Activated CD8-positive, alpha-beta memory T cell treated with anti-CD3 and anti-CD28 coated beads, Interleukin-2, amount 10 ng/mL, durations not matched to agents 7 days and 5 days (primary cell): ENCODE measurements around the gene GNG12. TPM values are rescaled to one million over a fixed set of nuclear protein-coding genes. Genes with fewer than 3 reads are reported as not detected.

Experiments
- ATAC-seq: fragments of 150-1000 bp; cut with Tn5 transposase; one replicate; pipeline ENCODE4 v1.10.0; 2021; ENCODE audit warnings: moderate library complexity
- CTCF ChIA-PET: fragments of 350-600 bp; sonication (Branson Sonifier 250); formaldehyde crosslinking; loops from one replicate; lab custom pipeline; 2021; ENCODE audit warnings: antibody characterized with exemption; lab: Charles Lee
- DNase-seq: peaks from one replicate; pipeline ENCODE4 v3.0.0-alpha.2; 2020
- H3K27ac Mint-ChIP-seq: one replicate; pipeline ENCODE4 v1.8.0; 2021; ENCODE audit warnings: mild to moderate bottlenecking, mixed read lengths
- H3K27me3 Mint-ChIP-seq: one replicate; pipeline ENCODE4 v1.8.0; 2021; ENCODE audit warnings: mixed read lengths
- H3K36me3 Mint-ChIP-seq: one replicate; pipeline ENCODE4 v1.8.0; 2021; ENCODE audit warnings: mild to moderate bottlenecking, mixed read lengths
- H3K4me1 Mint-ChIP-seq: one replicate; pipeline ENCODE4 v1.8.0; 2021; ENCODE audit warnings: mixed read lengths
- H3K4me3 Mint-ChIP-seq: one replicate; pipeline ENCODE4 v1.8.0; 2021; ENCODE audit warnings: mild to moderate bottlenecking, moderate library complexity, mixed read lengths
- H3K9me3 Mint-ChIP-seq: one replicate; pipeline ENCODE4 v1.8.0; 2022; ENCODE audit warnings: low read depth, mixed read lengths
- total RNA-seq, 2 experiments: library from RNA; stranded (reverse); gene quantifications; one replicate each; pipeline ENCODE4 v1.2.3, GENCODE V29; 2021

GNG12 gene
- total RNA-seq, 2 experiments from 2014 or later: 0.33 TPM; not detected in 1

DNA sequence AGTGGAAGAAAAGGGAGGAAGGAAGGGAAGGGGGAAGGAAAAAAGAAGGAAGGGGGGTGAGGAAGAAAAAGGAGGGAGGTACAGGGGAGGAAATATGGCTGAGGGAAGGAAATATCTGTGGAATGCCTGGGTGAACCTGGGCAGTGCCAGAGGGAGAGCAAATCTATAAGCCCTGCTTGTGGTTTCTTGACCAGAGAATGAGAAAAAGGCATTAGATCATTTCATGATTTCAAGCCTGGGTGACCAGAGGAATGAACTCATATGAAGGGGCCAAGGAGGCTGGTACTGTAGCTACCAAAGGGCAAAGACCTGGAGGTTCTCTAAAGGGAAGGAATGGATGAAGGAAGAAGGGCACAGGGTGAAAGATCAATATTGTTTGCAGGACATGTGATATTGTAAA, 31.4 kb downstream of the GNG12 start:
- no peak overlapping the region for H3K4me3 Mint-ChIP-seq
- no peaks in the 10 kb centered on the region for H3K4me1 Mint-ChIP-seq
- CTCF ChIA-PET: no interaction called here
- H3K36me3 Mint-ChIP-seq: no peaks in the 10 kb centered on the region
- ATAC-seq (no peak), DNase-seq (no peak)
- peaks cover 41% of the 10 kb centered on the region for H3K27me3 Mint-ChIP-seq
- no peak overlapping the region for H3K27ac Mint-ChIP-seq
- H3K9me3 Mint-ChIP-seq: no peaks in the 10 kb centered on the region

DNA sequence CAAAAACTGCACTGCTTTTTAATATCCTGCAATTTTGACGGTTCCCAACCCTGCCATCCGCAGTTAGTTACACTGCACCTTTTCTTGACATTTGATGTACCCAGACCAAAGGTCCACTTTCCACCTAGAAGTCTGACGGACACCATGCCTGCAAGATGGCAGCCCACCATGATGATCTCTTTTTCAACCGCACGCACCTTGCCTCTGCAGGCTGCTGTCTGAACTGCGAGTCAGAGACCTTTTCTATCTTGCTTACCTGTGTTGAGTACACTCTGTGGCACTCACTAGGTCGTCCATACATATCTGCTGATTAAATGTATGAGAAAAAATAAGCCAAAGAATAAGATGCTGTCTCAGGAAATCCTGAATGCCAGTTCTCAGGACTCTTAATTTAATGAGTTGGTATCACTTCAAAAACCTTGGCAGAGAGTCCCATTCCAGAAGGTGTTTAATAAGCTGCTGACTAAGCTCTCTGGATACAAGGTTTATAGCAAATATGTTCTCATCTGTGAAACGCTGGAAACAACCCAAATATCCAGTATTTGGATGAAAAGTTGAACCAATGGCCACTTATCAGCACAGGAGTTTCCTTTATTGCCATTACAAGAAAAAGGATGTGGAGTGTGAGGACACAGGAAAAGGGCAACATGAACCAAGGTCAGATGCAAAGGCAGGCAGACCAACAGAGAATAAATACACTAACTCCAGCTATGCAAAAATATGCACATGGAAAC, 37.9 kb downstream of the GNG12 start:
- ATAC-seq (no peak), DNase-seq (no peak)
- no peak overlapping the region for H3K4me3 Mint-ChIP-seq
- CTCF ChIA-PET: no interaction called here
- no peaks in the 10 kb centered on the region for H3K9me3 Mint-ChIP-seq
- H3K4me1 Mint-ChIP-seq: no peaks in the 10 kb centered on the region
- peaks cover 10% of the 10 kb centered on the region for H3K27me3 Mint-ChIP-seq
- H3K27ac Mint-ChIP-seq: no peak overlapping the region
- H3K36me3 Mint-ChIP-seq: no peaks in the 10 kb centered on the region

DNA sequence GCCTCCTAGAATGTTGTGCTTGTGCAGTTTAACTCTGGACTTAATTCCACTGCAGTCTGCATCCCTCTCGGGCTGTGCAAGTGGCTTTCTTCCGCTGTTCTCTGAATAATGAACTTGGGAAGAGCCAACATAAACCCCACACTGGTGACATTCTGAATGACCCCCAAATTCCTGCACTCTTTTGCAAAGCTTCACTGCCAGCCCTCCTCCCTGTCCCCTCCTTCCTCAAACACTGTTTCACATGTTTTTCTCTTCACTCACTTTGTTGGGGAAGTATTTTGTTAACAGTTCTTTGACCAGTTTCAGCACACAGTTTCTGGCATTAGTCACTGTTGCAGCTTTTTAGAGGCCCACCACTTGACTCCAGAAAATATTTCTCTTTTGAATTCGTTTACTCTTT, 39.7 kb downstream of the GNG12 start:
- Mint-ChIP-seq H3K27ac (no peak overlapping the region), H3K36me3 (no peaks in the 10 kb centered on the region), H3K9me3 (no peaks in the 10 kb centered on the region), H3K4me1 (no peaks in the 10 kb centered on the region), H3K27me3 (peaks cover 18% of the 10 kb centered on the region), H3K4me3 (no peak overlapping the region)
- DNase-seq (no peak), ATAC-seq (no peak)
- CTCF ChIA-PET: interaction anchor here (1.2 kb wide), 1 partner anchor 27 kb away, joined by 3 read pairs; no protein-coding TSS in a partner anchor

DNA sequence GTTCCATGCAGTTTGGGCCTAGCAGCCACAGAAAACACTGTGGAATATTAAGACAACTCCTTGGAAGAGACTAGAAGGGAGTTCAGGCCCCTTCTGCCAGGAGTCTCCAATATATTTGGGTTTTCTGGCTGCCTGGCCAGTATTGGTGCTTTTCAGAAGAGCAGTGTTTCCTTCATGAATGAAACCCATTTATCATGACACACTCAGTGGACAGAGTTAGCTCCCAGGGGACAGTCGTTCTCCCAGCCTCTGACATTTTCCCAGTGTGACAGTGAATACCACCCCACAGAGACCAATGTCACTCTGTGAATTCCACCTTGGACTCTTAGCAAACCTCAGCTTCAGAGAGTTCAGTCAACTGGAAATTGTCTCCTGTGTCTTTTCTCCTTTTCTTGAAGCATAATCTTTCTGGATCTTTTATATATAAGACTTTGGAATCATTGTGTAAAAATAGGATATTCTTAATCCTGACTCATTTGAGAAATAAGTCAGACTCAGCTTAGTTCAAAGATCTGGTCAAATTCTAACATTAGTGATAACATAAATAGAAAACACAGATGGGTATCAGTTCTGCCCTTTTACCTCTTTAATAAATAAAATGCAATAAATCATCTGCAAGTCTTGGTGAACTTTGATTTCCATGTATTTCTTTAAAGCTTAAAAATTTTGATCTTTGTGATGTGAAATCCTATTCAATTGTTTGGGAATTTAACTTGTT, 40.4 kb downstream of the GNG12 start:
- no peak overlapping the region for H3K27ac Mint-ChIP-seq
- no peak overlapping the region for H3K4me3 Mint-ChIP-seq
- peaks cover 18% of the 10 kb centered on the region for H3K27me3 Mint-ChIP-seq
- ATAC-seq (no peak), DNase-seq (no peak)
- H3K36me3 Mint-ChIP-seq: no peaks in the 10 kb centered on the region
- no peaks in the 10 kb centered on the region for H3K9me3 Mint-ChIP-seq
- CTCF ChIA-PET: interaction anchor here (1.2 kb wide), 1 partner anchor 26 kb away, joined by 3 read pairs; no protein-coding TSS in a partner anchor
- H3K4me1 Mint-ChIP-seq: no peaks in the 10 kb centered on the region

DNA sequence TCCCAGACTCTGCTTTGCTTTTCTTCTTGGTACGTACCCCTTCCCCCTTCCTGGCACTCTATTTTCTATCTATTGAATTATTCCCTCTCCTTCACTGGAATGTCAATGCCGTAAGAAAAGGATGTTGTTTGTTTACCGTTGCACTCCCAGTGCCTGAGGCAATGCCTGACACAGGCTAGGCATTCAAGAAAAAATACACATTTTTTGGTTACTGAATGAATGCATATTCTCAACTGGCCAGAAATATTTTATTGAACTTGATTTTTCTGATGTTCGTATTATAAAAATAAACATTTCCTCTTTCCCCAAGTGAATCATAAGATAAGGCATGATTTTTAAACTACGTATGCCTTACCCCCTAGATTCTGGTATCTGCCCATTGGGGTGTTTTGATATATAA, 41.2 kb downstream of the GNG12 start:
- no peak for ATAC-seq
- Mint-ChIP-seq H3K36me3 (no peaks in the 10 kb centered on the region), H3K4me1 (no peaks in the 10 kb centered on the region)

DNA sequence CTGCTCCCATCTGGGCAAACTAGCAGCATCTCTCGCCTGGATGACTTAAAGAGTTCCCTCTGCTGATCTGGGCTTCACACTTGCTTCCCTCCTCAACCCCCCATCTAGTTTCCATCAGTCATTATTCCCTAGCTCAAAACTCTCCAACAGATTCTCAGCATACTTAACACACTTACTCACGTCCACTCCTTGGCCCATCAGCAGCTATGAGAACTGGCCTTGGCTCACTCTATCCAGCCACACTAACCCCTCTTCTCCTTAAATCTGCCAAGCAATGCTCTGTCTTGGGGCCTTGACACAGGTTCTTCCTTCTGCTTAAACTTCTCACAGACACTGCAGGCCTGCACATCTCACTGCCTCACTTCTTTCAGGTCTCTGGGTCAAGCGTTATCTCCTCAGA, 41.6 kb downstream of the GNG12 start:
- no peaks in the 10 kb centered on the region for H3K4me1 Mint-ChIP-seq
- DNase-seq (no peak), ATAC-seq (no peak)
- no peaks in the 10 kb centered on the region for H3K9me3 Mint-ChIP-seq
- H3K27ac Mint-ChIP-seq: no peak overlapping the region
- H3K36me3 Mint-ChIP-seq: no peaks in the 10 kb centered on the region
- peaks cover 18% of the 10 kb centered on the region for H3K27me3 Mint-ChIP-seq
- CTCF ChIA-PET: no interaction called here
- H3K4me3 Mint-ChIP-seq: no peak overlapping the region

More for the DNA sequence above, 41.2 kb downstream of the GNG12 start:
- CTCF ChIA-PET: no interaction called here
- DNase-seq: no peak
- Mint-ChIP-seq H3K9me3 (no peaks in the 10 kb centered on the region), H3K27ac (no peak overlapping the region), H3K4me3 (no peak overlapping the region), H3K27me3 (peaks cover 18% of the 10 kb centered on the region)

DNA sequence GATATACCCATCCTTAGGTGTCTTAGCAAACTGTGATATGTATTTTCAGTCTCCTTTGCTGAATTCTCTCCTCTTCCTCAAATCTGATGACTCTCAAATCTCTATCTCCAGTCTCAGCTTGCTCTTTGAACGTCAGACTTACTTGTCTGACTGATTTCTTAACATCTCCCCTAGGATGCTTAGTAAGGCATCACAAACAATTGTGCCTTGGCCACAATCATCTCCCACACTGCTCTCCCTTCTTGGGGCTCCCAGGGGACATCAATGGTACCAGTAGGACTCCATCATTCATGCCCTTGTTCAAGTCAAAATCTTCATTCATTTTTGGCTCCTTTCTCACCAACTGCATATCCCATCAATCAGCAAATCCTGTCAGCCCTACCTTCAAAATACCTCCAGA, 42.0 kb downstream of the GNG12 start:
- ATAC-seq (no peak), DNase-seq (no peak)
- no peaks in the 10 kb centered on the region for H3K9me3 Mint-ChIP-seq
- H3K4me1 Mint-ChIP-seq: no peaks in the 10 kb centered on the region
- CTCF ChIA-PET: no interaction called here
- no peaks in the 10 kb centered on the region for H3K36me3 Mint-ChIP-seq
- H3K27me3 Mint-ChIP-seq: peaks cover 18% of the 10 kb centered on the region
- no peak overlapping the region for H3K4me3 Mint-ChIP-seq
- H3K27ac Mint-ChIP-seq: no peak overlapping the region

DNA sequence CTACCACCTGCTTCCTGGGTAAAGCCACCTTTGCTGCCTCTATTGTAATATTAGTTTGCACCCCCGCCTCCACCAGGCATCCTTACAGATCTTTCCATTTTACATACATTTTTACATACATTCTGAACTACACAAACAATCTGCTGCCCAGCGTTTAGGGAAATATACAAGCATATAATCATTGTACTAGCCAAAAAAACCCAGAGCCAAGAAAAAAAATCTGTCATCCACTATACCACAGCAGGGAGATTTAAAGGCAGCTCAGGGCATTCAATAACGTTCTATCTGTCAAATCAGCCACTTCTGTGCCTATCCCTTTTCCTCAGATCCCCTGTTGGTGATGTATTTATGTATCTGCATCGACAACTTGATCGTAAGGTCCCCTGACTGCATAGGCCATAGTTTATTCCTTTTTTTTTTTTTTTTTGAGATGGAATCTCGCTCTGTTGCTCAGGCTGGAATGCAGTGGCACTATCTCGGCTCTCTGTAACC, 43.0 kb downstream of the GNG12 start:
- H3K4me3 Mint-ChIP-seq: no peak overlapping the region
- peaks cover 18% of the 10 kb centered on the region for H3K27me3 Mint-ChIP-seq
- H3K36me3 Mint-ChIP-seq: no peaks in the 10 kb centered on the region
- no peak overlapping the region for H3K27ac Mint-ChIP-seq
- CTCF ChIA-PET: interaction anchor here (0.7 kb wide), 1 partner anchor 30 kb away, joined by 3 read pairs; no protein-coding TSS in a partner anchor
- DNase-seq (no peak), ATAC-seq (no peak)
- H3K9me3 Mint-ChIP-seq: no peaks in the 10 kb centered on the region
- H3K4me1 Mint-ChIP-seq: no peaks in the 10 kb centered on the region

DNA sequence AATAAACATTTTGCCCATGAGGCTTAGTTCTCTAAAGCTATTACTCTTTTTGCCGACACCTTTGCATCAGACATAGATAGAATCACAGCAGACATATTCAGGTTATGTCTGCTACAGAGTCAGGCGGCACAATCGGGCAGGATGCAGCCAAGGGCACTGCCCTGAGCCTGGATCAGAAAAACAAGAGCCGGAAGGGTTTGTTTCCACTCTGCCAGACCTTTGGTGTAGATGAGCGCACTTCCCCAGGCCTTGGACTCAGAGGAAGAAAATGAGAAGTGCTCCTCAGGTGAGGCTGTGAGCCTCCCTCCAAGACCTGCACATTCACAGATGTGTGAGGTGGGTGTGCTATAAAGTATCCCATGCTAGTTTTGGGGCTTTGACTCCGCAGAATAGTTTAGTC, 43.7 kb downstream of the GNG12 start:
- Mint-ChIP-seq H3K36me3 (no peaks in the 10 kb centered on the region), H3K27ac (no peak overlapping the region), H3K27me3 (peaks cover 16% of the 10 kb centered on the region), H3K4me1 (no peaks in the 10 kb centered on the region), H3K4me3 (no peak overlapping the region), H3K9me3 (no peaks in the 10 kb centered on the region)
- CTCF ChIA-PET: no interaction called here
- no peak for DNase-seq
- ATAC-seq: no peak

DNA sequence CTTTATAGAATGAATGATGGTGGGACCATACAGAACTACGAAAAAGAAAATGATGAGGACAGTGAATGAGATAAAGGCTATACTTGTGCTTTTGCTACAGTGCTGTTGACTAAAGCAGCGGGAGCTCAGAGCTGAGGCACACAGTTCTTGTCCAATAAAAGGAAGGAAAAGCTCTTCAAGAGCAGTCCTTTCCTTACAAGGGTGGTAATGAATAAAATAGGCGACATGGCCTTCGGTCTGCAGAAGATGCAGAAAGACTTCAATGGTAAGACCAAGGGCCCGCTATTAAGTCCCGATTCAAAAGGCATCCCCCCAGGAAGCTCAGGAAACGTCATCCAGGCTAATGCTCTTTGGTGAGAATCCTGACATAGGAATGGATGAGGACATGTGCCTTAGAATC, 44.4 kb downstream of the GNG12 start:
- Mint-ChIP-seq H3K27me3 (peaks cover 16% of the 10 kb centered on the region), H3K4me1 (no peaks in the 10 kb centered on the region), H3K36me3 (no peaks in the 10 kb centered on the region), H3K9me3 (no peaks in the 10 kb centered on the region), H3K4me3 (no peak overlapping the region), H3K27ac (no peak overlapping the region)
- ATAC-seq: no peak
- CTCF ChIA-PET: no interaction called here
- DNase-seq: no peak

DNA sequence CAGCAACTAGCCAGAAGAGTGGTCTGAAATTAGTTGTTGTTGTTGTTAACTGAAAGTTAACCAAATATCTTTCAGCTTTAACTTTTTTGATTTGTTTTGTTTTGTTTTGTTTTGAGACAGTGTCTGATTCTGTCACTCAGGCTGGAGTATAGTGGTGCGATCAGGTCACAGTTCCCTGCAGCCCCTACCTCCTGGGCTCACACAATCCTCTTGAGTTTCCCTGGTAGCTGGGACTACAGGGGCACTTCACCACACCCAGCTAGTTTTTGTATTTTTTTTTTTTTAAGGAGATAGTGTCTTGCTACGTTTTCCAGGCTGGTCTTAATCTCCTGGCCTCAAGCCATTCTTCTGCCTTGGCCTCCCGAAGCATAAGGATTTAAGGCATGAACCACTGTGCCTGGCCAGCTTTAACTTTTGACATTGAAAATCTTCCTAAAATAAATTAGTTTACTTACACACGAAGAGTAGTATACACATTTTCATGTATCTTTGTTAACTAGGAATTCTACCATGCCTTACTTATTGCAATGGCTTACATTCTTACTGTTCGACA, 45.0 kb downstream of the GNG12 start:
- H3K9me3 Mint-ChIP-seq: no peaks in the 10 kb centered on the region
- ATAC-seq: no peak

DNA sequence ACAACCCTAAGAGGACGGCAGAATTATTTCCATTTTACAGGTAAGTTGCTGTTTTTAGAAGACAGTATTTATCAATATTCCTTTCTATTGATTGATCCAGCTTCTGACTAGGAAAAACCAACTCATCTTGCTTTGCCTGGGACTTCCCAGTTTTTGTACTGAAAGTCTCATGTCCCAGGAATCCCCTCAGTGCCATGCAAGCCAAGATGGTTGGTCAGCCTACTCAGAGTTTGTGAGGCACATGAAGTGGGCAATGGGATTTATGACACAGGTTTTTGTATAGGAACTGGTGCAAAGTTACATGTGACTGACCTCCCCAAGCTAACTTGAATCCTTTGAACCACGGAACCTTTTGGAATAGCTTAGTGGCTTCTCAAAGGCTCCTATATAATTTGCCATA, 45.5 kb downstream of the GNG12 start:
- H3K27ac Mint-ChIP-seq: no peak overlapping the region
- ATAC-seq: no peak
- CTCF ChIA-PET: no interaction called here
- H3K36me3 Mint-ChIP-seq: no peaks in the 10 kb centered on the region
- no peak overlapping the region for H3K4me3 Mint-ChIP-seq
- H3K9me3 Mint-ChIP-seq: no peaks in the 10 kb centered on the region
- peaks cover 16% of the 10 kb centered on the region for H3K27me3 Mint-ChIP-seq
- no peaks in the 10 kb centered on the region for H3K4me1 Mint-ChIP-seq
- DNase-seq: no peak

More for the DNA sequence above, 45.0 kb downstream of the GNG12 start:
- no peak for DNase-seq
- H3K4me1 Mint-ChIP-seq: no peaks in the 10 kb centered on the region
- H3K27ac Mint-ChIP-seq: no peak overlapping the region
- H3K36me3 Mint-ChIP-seq: no peaks in the 10 kb centered on the region
- no peak overlapping the region for H3K4me3 Mint-ChIP-seq
- CTCF ChIA-PET: no interaction called here
- peaks cover 16% of the 10 kb centered on the region for H3K27me3 Mint-ChIP-seq

DNA sequence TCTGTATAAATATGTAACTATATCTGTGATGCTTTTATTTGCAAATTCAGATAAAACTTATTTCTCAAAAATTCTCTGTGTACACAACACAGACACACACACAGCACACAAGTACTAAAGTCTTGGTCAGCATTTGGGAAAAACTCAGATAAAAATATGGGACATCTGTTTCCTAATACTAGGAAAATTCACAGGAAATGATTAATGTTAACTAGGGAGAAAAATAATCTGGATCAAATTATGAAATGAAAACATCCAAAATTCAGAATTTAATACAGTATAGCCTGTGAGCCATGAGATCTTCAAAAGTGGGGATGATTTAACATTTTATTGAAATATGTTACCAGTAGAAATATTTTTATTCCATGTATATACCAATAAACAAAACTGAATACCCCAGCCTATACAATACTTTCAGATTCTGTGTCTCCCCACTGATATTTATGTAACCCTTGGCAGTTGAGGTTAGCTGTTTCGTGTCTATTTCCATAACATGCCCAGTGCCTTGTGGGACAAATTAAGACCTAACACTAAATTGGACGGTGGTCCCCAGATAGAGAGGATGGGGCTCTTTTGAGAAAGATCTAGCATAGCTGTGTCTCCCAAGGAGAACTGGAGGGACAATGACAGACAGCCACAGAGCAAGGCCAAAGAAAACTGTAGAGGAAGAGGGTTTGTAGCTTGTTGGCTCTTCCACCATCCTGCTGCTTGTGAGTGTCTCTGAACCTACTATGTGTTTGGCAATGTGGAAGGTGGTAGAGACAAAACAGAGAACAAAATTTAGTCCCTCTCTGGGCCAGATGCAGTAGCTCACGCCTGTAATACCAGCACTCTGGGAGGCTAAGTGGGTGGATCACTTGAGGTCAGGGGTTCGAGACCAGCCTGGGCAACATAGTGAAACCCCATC, 47.2 kb downstream of the GNG12 start:
- ATAC-seq (no peak), DNase-seq (no peak)
- peaks cover 11% of the 10 kb centered on the region for H3K27me3 Mint-ChIP-seq
- H3K36me3 Mint-ChIP-seq: no peaks in the 10 kb centered on the region
- no peak overlapping the region for H3K27ac Mint-ChIP-seq
- H3K4me3 Mint-ChIP-seq: no peak overlapping the region
- CTCF ChIA-PET: no interaction called here
- no peaks in the 10 kb centered on the region for H3K4me1 Mint-ChIP-seq
- no peaks in the 10 kb centered on the region for H3K9me3 Mint-ChIP-seq
